Ramos (cell line): ENCODE results near the gene PPIL6.
"Not testable (repeated sequence)": the region's sequence is repeated elsewhere in the genome, so short reads cannot be mapped to it uniquely, and the experiment has no call there.

Experiments used
- in situ Hi-C: fragments of 300-500 bp; cut with MboI; formaldehyde crosslinking; loops from one replicate; pipeline ENCODE4 v1.14.3; 2022; ENCODE audit warnings: low sequenced_read_pairs; ENCODE audit not compliant: unreplicated experiment

Gene PPIL6

DNA sequence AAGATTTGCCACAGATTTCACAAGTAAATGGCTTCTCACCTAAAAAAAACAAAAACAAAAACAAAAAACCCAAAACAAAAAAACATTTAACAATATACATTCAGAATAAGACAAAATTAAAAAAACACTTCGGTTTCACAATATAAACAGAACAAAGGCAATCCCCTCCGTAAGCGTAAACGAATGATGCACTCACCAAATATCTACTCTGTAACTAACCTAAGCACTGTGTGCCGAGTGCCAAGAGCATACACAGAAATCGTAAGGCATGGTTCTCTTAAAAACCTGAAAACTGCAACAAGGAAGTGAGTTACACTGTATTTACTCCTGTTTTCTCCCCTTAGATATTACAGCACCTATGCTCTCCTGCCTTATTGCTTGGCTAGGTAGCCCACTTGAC lies 27.3 kb upstream of the PPIL6 start:
- in situ Hi-C loops, result no loop called here

DNA sequence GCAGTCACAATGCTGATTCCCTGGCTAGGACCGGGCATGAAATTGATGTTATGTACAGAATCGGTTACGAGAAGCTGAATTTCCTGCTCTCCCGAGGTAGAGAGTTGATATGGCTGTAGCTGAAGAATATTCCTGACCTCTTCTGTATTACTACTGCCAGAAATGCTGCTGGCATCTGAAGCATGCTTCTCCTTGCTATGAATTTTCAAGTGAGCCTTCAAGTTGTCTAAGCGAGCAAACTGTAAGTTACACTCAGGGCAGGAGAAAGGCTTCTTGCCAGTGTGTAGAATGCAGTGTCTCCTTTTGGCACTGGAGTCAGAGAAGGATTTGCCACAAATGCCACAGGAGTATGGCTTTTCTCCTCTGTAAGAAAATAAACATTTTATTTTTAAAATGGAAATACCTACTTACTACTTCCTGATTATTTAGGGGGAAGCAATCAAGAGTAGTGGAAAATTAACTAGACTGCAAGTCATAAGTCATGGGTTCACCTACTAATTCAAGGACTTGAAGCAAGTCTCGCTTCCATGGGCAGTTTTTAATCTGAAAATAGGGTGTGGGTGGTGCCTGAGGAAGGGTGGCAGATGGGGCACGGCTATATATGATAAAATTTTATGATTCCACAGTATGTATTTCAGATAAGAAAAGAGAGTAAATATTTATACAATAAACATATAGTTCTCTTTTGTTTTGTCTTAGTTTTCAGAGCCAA lies 25.9 kb upstream of the PPIL6 start:
- in situ Hi-C loops, result no loop called here

DNA sequence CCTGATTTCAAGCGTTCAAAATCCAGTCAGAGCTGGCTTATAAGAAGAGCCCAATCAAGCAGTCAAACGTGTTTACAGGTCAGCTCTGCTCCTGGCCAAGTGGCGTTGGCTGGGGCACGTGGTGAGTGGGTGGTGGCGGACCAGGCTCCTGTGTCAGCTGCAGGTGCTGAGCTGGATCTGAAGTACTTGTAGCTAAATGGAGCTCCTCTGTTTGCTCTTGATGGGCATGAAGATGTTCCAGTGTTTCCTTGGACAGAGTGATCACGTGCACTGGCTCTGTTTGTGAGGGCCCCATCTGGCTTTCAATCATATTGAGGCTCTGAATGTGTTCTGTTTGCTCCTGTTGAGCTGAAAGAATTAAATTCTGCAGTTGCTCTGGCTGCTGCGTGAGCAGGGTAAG lies 25.3 kb upstream of the PPIL6 start:
- in situ Hi-C loops, result no loop called here

DNA sequence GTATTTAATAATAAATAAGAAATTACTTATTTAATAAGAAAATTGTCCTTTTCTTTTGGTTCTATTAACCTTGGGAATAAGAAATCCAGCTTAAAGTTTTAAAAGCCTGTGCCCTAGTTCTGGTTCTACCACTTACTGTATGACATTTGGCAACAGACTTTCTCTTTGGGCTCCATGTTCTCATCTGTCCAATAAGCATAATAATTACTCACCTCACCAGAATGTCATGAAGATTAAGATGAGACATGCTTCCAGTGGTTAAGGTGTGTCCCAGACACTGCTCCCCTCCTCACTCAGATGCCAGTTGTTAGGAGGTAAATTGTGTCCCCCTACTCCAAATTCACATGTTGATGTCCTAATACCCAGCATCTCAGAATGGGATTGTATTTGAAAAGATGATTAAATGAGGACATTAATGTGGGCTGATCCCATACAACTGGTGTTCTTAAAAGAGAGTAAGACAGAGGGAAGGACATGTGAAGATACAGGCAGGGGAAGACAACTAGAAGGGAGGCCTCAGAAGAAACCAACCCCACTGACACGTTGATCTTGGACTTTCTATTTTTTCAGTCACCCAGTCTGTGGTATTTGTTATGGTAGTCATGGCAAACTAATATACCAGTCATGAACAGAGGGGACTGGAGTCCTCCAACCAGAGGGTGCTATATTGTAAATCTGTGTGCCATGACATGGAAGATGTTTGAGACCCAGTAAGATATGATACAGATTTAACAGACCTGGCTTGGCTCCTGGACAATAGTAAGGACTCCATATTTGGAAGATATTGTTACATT lies 21.5 kb upstream of the PPIL6 start:
- in situ Hi-C loops, result no loop called here

DNA sequence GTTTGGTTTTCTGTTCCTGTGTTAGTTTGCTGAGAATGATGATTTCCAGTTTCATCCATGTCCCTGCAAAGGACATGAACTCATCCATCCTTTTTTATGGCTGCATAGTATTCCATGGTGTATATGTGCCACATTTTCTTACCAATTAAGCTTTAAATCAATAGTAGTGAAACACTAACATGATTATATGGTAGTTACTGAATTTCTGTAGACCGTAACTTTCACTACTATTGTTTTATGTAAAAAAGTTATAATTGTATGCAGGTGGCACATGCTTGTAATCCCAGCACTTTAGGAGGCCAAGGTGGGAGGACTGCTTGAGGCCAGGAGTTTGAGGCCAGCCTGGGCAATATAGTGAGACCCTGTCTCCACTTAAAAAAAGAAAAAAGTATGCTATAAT lies 20.8 kb upstream of the PPIL6 start:
- in situ Hi-C loops, result not testable (repeated sequence)

DNA sequence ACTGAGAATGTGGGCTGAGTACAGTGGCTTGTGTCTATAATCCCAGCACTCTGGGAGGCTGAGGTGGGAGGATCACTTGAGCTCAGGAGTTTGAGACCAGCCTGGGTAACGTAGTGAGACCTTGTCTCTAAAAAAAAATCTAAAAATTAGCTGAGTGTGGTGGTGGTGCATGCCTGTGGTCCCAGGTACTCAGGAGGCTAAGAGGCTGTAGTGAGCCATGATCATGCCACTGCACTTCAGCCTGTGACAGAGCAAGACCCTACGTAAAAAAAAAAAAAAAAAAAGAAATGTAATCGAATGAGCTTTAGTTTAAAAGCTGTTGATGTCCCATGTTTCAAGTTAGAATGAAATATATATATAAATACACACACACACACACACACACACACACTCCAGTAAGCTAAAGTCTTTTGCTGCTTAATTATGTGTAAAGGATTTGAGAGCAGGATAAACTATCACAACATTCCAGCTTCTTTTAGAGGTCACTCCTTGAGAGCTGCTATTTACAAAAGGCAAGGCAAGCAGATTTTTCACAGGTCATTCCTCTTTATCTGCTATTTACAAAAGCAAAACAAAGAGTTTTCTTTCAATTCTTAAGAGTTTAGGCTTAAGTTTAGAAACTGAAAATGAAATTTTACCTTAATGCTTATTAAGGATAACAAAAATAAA lies 19.9 kb upstream of the PPIL6 start:
- in situ Hi-C loops, result no loop called here

DNA sequence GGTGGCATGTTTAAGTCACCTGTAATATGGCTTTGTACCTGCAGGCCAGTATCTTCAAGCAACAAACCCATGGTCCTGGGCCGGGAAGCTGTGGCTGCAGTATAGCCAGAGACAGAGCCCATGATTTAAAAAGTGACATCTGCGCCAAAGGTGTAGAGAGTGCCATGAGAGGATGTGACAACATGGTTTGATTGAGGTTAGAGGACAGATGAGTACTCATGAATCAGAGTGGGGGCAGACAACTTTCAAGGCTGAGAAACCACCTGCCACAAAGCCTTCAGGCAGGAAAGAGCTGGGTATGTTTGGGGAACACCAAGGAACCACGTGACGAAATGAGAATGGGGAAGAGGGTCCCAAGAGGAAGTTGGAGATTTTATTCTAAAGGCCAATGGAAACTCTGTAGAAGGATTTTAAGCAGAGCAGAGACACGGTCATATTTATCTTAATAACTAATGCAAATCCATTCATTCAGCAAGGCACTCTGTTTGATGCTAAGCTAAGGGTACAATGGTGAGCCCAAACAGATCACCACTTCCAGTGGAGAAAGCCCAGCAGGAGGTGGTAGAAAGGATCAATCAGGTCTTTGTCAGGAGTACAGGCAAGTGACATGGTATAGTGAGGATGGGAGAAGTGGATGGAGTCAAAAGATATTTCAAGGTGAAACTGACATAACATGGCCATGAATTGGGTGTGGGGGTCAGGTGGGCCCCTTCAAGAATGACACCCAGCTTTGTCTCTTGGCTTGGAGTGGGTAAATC lies 18.5 kb upstream of the PPIL6 start:
- in situ Hi-C loops, result no loop called here

DNA sequence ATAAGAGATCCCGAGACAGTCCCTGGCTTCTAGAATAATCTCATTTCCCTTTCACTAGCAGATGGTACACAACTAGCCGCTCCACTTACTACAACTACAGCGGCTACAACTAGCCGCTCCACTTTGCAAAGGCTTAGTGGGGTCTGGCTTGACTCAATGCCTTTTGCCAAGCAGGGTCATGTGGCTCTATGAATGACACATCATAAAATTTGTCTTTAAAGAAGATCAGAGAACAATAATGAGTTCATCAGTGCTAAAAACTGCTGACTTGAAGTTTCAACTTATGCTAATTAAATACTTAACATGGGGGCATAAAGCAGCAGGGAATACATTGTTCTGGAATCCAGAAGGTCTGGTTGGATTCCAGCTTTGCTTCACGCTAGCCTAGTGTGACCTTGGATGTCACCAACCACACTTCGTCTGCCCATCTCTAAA lies 17.2 kb upstream of the PPIL6 start:
- in situ Hi-C loops, result no loop called here

DNA sequence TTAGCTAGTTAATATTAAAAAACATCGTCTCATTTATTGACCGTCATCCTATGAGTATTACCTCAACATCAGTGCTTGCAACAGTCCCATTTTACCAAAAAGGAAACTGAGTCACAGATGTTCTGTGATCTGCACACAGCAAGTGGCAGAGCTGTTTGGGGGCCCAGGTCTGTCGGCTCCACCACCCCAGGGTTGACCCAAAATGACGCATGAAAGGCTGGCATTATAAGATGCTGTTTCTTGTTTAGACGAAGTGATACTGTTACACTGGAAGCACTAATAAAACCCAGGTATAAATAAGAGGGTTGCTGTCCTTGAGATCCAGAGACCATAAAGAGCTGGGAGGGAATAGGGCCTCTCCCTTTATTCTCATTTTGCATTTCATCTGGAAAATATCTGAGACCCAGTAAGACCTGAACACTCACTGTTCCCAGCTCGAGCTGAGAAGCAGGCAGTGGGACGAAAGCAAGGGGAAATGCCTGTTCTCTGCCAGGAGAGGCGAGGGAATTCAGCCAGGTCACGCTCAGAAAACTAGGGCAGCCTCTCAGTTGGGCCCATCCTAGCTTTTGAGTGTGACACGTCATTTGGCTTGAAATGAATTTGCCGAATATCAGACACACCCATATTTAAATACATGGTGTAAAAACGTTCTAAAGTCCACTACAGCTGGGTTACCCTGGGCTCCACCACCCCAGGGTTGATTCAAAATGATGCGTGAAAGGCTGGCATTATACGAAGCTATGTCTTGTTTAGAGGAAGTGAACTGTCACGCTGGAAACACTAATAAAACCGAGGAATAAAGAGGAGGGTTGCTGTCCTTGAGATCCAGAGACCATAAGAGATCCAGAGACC lies 16.5 kb upstream of the PPIL6 start:
- in situ Hi-C loops, result no loop called here

DNA sequence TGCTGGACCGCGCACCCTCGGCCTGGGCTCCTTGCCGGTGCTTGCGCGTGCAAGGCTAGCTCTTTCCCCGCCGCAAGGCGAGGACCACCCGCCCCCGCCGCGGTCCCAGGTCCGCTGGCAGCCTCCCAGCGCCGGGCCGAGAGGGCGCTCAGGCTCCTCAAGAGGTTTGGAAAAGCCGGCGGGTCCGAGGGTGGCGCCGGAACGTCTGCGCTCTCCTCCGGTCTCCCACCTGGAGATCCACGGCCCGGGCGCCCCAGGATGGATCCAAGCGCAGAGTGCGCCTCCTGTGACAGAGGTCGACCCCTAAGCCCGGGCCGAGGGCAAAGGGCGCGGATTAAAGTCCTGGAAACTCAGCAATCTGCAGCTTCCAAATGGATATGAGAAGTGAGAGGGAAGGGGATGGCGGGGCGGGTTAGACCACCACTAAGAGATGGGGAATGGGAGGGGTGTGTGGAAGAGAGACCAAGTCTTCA lies 15.7 kb upstream of the PPIL6 start:
- in situ Hi-C loops, result no loop called here

DNA sequence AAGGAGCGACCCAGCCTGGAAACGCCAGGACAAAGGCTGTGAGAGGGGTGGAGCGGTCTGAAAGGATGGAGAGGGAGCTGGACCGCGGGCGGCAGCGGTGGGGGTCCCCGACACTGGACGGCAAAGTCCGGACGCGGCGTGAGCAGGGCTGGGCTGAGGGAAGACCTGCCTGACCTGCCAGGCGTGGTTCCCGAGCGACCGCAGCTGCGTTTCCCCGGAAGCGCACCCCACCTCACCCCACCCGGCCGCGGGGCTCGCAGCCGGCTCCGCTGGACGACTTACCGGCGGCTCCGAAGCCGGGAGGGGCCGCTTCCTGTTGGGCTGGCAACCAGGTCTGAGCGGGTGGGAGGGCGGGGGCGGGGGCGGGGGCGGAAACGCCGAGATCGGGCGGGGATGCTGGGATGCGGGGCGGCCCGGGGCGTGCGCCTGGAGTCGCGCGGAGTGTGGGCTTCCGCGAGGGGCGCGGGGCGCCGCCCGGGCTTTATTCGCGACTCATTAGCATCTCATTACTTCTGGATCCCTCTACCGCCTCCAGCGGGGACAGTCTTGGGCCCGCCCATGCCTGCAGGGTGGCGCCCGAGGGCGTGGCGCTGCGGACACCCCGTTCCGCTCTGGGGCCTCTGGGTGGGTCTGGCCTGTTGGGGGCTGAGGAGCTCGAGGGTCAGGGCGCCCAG lies 15.1 kb upstream of the PPIL6 start, which contains the start of gene MICAL1:
MICAL1 (minus strand) TSS at position 336 of the 674 bp plus-strand sequence. CDS start 1,576 bp downstream, outside the sequence.
- in situ Hi-C loops, result no loop called here

DNA sequence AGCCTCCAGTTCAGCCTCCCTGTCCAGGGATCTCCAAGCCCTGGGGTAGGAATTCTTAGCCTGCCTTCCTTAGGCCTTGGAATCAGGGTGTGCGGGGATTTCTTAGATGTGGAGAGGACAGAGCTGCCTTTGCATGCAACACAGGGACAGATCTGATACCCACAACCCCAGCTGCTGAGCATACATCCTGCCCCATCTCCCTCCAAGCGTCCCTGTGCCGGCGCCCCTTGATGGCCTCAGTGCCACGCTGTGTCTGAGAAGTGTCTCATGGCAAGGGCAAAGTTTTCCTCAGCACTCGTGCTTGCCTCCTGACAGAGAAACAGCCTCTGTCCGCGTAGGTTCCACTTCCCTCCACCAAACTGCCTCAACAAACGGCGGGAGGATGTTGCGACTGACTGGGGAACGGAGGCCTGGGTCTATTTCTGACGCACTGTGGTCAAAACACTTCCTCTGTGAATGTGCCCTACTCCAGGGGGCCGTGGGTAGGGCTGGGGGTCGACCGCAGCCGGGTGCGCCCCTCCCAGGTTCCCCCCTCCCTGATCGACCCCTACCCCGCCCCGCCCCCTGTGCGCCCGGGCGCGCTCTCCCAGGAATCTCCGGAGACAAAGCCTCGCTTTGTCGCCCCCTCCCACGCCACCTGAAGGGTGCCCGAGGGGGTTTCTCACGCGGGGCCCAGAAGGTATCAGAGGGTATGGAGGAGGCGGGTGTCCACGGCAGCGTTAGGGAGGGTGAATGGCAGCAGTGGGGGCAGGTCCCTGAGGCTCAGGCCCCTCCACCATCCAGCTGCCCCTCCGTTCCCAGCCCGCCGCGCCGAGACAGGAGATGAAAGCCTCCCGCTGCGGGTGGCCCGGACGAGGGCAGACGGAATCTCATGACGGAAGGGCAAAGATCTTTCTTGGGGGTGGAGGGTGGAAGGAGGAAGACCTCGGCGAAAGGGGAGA lies 14.3 kb upstream of the PPIL6 start:
- in situ Hi-C loops, result no loop called here

DNA sequence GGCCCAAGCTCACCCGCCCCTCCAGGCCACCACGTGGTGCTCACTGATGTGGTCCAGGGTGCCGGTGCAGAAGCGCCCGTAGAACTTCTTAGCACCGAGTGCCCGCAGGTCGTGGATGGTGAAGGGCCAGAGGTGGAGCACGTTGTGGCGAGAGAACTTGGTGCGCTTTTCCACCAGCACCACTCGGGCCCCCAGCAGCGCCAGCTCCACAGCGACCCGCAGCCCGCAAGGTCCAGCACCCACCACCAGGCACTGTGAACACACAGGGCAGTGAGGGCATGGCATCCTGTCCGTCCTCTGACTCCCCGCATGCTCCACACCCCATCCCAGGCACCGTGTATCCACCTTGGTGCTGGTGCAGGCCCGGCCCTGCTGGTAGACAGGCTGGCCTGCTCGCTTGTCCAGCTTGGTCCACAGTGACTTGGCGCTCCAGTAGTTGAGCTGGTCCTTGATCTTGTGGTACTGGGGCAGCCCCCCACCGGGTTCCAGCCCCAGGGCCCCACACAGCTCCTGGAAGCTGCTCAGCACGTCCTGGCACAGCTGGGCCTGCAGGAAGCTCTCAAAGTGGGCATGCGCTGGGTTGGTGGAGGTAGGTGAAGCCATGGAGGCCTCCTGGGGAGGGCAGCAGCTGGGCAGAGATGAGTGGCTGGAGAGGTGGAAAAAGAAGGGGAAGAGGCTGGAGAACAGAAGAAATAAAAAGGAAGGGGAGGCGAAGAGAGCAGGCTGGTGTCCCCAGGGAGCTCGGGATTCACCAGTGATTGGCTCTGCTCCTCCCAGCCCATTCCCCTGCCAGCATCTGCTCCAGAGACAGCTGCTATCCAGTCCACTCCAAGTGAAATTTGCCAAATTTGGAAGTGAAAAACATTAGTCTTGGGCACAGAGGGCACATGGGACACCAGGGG lies 13.4 kb upstream of the PPIL6 start:
- in situ Hi-C loops, result no loop called here

DNA sequence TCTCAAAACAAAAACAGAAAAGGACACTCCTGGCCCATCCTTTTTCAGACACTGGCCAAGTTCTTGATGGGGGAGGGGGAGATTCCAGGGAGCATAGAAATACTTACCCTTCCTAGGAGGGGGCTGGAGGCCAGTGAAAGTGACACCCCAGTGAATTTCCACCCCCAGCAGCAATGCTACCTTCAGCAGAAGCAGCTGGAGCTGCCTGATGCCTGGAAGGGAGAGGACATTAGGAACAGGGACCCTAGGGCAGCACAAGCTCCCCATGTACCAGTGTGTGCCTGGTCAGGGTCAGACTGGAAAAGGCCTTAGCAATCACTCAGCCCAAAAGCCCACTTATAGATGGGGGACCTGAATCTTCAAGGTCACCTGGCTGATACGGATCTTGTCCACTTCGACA lies 12.7 kb upstream of the PPIL6 start:
- in situ Hi-C loops, result no loop called here

DNA sequence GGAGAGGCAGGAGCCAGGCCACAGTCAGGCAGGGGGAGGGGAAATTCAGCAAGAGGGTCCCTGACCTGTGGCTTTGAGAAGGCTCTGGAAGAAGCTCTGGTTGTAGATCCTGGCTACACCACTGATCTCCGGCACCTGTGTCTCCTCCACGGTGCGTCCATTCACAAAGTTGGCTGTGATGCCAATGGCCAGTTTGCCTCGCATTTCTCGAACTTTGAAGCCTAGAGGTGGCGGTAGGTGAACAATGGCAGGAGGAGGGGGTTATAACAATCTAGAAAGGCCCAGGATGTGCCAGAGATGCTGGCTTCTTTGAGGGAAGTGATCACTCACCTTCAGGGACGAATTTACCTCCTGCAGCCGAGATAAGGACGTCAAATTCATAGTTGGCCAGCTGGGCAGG lies 11.8 kb upstream of the PPIL6 start:
- in situ Hi-C loops, result no loop called here

DNA sequence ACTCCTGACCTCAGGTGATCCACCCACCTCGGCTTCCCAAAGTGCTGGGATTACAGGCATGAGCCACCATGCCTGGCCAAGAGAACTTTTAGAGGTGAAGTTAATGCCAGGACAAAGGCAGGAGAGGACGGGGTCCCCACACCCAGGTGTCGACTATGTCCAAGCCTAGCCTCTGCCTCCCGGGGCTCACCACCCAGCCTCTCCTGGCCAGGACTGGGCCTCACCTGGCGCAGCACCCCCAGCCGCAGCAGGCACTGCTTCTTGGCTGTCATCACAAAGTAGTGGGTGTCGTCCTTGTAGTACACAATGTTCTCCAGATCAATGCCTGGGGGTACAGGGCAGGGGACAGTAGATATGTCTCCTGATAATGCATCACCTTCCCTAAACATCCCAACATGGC lies 10.9 kb upstream of the PPIL6 start:
- in situ Hi-C loops, result no loop called here

DNA sequence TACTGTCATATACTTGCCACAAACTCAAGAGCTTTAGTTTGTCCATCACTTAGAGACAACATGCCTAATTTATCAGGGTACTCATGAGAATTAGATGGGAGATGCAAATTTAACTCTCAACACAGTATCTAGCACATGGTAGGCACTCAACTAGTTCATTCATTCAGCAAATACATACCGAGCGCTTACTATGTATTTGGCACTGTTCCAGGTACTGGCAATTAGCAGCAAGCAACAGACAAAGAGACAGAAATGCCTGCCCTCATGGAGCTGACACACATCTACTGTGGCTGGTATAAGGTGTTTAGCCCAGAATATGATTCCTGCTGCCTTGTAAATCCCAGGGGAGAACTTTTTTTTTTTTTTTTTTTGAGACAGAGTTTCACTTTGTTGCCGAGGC lies 10.4 kb upstream of the PPIL6 start:
- in situ Hi-C loops, result no loop called here
